GM12892 (cell line): ENCODE measurements around the gene SAE1.
"Not testable (repeated sequence)": the region's sequence is repeated elsewhere in the genome, so short reads cannot be mapped to it uniquely, and the experiment has no call there.

Source experiments
- DNase-seq: peaks from one replicate; pipeline ENCODE4 v3.0.0; 2011; ENCODE audit not compliant: insufficient read length
- FAIRE-seq: peaks from 2 replicates; lab custom pipeline; 2011; peaks lifted over from hg19 to GRCh38; lab: Jason Lieb, UNC
- POLR2A ChIP-seq: IDR thresholded peaks from 2 replicates; pipeline ENCODE4 v1.6.1; 2011; ENCODE audit warnings: low read depth, low read length, control low read depth
- POLR2AphosphoS5 ChIP-seq: IDR thresholded peaks from 2 replicates; pipeline ENCODE4 v1.6.1; 2011; ENCODE audit warnings: low read depth, low read length, control low read depth
- TAF1 ChIP-seq: IDR thresholded peaks from 2 replicates; pipeline ENCODE4 v1.6.1; 2011; ENCODE audit warnings: low read depth, mild to moderate bottlenecking, control low read depth, low read length, borderline replicate concordance

The SAE1 gene

GRCh38 chr19:47120470-47121067 is 10.1 kb upstream of the SAE1 start:
- DNase-seq = no peak
- no peak for TF ChIP-seq TAF1
- no peak for TF ChIP-seq POLR2A
- TF ChIP-seq POLR2AphosphoS5 = no peak
- FAIRE-seq = no peak

GRCh38 chr19:47122359-47123335 is 8.0 kb upstream of the SAE1 start:
- FAIRE-seq (no peak), DNase-seq (no peak)
- TF ChIP-seq POLR2AphosphoS5 = no peak
- TF ChIP-seq TAF1 = no peak
- TF ChIP-seq POLR2A = no peak

- DNase-seq (no peak), FAIRE-seq (no peak)
- no peak for TF ChIP-seq POLR2A
- no peak for TF ChIP-seq POLR2AphosphoS5
- TF ChIP-seq TAF1 = no peak
Measured at GRCh38 chr19:47123406-47123805, 7.2 kb upstream of the SAE1 start.

DNA sequence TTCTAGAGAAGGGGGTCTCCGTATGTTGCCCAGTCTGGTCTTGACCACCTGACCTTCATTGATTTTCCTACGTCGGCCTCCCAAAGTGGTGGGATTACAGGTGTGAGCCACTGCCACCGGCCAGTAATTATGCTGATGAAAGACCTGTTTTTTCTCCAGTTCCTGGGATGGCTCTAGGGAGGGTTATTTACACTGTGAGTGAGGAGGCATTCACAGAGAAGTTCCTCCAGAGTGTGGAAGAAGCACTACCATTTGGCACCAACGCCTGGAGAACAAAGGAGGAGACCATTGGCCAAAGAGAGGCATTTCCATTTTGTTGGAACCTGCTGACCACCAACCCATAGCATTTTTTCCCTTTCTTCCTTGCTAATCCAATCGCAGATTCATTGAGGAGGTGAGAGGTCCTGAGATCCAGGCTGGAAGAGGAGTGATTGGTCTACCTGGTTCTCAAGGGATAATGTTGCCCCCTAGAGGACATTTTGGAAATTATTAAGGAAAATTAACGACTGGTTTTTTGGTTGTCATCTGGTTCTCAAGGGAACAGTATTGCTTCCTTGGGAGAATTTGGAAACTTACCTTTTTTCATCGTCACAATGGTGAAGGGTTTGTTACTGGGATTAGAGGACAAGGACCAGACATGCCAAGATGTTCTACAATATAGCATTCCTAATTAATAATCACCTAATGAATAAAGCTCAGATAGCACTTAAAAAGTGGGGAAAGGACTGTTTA is 5.5 kb upstream of the SAE1 start:
- TF ChIP-seq POLR2A = no peak
- TF ChIP-seq POLR2AphosphoS5 = no peak
- TF ChIP-seq TAF1 = no peak
- peak; percentile 61 for FAIRE-seq
- DNase-seq = peak; percentile 32

- no peak for FAIRE-seq
- TF ChIP-seq TAF1 (no peak), POLR2A (no peak)
- DNase-seq = no peak
Measured at GRCh38 chr19:47125669-47125938, 5.0 kb upstream of the SAE1 start.

GRCh38 chr19:47129579-47129978 is 1.1 kb upstream of the SAE1 start:
- no peak for DNase-seq
- FAIRE-seq = no peak
- TF ChIP-seq POLR2A (no peak), POLR2AphosphoS5 (no peak), TAF1 (no peak)

- no peak for FAIRE-seq
- DNase-seq = no peak
- no peak for TF ChIP-seq TAF1
- TF ChIP-seq POLR2AphosphoS5 = no peak
- no peak for TF ChIP-seq POLR2A
Measured at GRCh38 chr19:47130120-47130588, 481 bp upstream of the SAE1 start.

DNA sequence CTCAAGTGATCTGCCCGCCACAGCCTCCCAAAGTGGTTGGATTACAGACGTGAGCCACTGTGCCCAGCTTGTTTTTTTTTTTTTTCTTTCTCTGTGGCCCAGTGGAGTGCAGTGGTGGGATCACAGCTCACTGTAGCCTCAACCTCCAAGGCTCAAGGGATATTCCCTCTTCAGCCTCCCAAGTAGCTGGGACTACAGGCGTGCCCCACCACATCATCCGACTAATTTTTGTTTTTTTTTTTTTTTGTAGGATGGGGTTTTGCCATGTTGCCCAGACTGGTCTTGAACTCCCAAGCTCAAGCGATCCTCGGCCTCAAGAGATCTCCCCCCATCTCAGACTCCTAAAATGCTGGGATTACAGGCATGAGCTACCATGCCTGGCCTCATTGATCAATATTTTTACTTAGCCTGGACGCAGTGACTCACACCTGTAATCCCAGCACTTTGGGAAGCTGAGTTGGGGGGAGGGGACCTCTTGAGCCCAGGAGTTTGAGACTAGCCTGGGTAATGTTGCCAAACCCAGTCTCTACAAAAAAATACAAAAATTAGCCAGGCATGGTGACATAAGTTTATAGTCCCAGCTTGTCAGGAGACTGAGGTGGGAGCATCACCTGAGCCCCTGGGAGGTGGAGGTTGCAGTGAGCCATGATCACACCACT is 1.7 kb downstream of the SAE1 start:
- DNase-seq = no peak
- no peak for FAIRE-seq
- TF ChIP-seq POLR2AphosphoS5 = no peak
- no peak for TF ChIP-seq TAF1
- no peak for TF ChIP-seq POLR2A

DNA sequence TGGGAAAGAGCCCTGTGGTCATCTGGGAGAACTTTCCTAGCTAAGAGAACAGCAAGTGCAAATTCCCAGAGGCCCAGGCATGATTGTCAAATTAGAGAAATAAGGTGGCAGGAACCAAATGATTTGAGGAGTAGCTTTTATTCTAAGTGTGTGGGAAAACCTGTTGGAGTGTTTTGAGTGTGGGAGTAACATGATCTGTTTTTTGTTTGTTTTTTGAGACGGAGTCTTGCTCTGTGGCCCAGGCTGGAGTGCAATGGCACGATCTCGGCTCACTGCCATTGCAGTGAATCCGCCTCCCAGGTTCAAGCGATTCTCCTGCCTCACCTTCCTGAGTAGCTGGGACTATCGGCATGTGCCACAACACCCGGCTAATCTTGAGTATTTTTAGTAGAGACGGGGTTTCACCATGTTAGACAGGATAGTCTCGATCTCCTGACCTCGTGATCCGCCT is 2.4 kb downstream of the SAE1 start:
- no peak for DNase-seq
- FAIRE-seq = no peak
- TF ChIP-seq POLR2A (no peak), TAF1 (no peak), POLR2AphosphoS5 (no peak)

DNA sequence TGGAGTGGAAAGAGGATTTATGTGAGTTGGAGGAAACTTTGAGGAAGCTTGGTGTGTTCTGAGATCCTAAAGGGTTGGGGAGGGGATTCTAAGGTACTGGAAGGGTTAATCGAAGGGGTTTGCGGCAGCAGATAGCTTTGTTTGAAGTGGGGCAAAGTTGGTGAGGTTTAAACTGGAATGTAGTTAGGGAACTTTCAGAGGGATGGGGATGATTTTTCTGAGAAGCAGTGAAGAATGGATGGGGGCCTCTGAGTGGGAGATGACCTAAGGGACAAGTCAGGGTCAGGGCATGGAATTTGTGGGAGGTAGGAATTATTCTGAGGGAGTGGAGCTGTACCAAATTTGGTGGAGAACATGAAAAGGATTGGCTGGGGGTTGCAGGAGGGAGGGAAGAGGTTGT is 3.9 kb downstream of the SAE1 start:
- DNase-seq (no peak), FAIRE-seq (no peak)
- no peak for TF ChIP-seq POLR2A
- TF ChIP-seq POLR2AphosphoS5 = no peak
- TF ChIP-seq TAF1 = no peak

DNA sequence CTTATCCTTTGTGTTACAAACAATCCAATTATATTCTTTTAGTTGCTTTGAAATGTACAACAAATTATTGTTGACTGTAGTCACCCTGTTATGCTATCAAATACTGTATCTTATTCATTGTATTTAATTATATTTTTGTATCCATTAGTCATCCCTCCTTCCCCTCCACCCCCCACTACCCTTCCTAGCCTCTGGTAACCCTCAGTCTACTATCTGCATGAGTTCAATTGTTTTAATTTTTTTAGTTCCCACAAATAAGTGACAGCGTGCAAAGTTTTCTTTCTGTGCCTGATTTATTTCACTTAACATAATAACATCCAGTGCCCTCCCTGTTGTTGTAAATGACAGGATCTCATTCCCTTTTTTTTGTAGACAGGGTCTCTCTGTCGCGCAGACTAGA is 4.5 kb downstream of the SAE1 start:
- no peak for DNase-seq
- TF ChIP-seq POLR2AphosphoS5 (no peak), POLR2A (no peak), TAF1 (no peak)
- no peak for FAIRE-seq

GRCh38 chr19:47141252-47141651 is 10.6 kb downstream of the SAE1 start:
- not testable (repeated sequence) for FAIRE-seq, DNase-seq
